ENCODE measurements around the gene DDX25. TPM values are rescaled to one million over a fixed set of nuclear protein-coding genes. Genes with fewer than 3 reads are reported as not detected.

Gene DDX25
- total and polyA plus RNA-seq, 9 of the 15 experiments (the other 6 are each of a cell fraction or from before 2014, with no cell fraction given), result not detected

GRCh38 chr11:125902927-125903710, 1.2 kb upstream of the DDX25 start, which contains the start of gene PUS3 (continued):
- TF ChIP-seq SFPQ (IDR thresholded peaks at IDR 0.05; ENCODE audit: low read depth, low read length), result no peak
- TF ChIP-seq, protein P1, sequence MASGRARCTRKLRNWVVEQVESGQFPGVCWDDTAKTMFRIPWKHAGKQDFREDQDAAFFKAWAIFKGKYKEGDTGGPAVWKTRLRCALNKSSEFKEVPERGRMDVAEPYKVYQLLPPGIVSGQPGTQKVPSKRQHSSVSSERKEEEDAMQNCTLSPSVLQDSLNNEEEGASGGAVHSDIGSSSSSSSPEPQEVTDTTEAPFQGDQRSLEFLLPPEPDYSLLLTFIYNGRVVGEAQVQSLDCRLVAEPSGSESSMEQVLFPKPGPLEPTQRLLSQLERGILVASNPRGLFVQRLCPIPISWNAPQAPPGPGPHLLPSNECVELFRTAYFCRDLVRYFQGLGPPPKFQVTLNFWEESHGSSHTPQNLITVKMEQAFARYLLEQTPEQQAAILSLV (tag; IDR thresholded peaks at IDR 0.05), result no peak
- no peak for TF ChIP-seq STAG1 (CRISPR knock-in tag; IDR thresholded peaks at IDR 0.05; ENCODE audit: borderline replicate concordance)
- TF ChIP-seq PYGO2 (tag; IDR thresholded peaks at IDR 0.05), result no peak
- no peak for TF ChIP-seq ZNF184 (CRISPR knock-in tag; IDR thresholded peaks at IDR 0.05)
- TF ChIP-seq KDM4B (IDR thresholded peaks at IDR 0.05; ENCODE audit: borderline replicate concordance in 2 of 2, low read depth in 1 of 2), result no peak
- no peak for TF ChIP-seq MAFG (tag; conservative IDR thresholded peaks at IDR 0.05)
- no peak for TF ChIP-seq ZNF311 (CRISPR knock-in tag; IDR thresholded peaks at IDR 0.05)
- TF ChIP-seq EZH2 (IDR thresholded peaks at IDR 0.05; ENCODE audit: borderline replicate concordance, low read depth, low read length), result no peak
- no peak for TF ChIP-seq CC2D1A (IDR thresholded peaks at IDR 0.05)
- TF ChIP-seq CHD7 (IDR thresholded peaks at IDR 0.05; ENCODE audit: low read depth, low read length), result no peak
- no peak for TF ChIP-seq FOXJ3 (CRISPR knock-in tag; IDR thresholded peaks at IDR 0.05)

All from K562 (cell line).